OCI-LY1 (cell line): ENCODE data around the gene PRPF38A.

Source experiments
- H2AFZ ChIP-seq: fragments of 200-600 bp; sonication (generic), shearing (Covaris generic); 2 replicates; pipeline ENCODE4 v1.6.0; 2014; ENCODE audit warnings: antibody characterized with exemption, mild to moderate bottlenecking, low read length
- H3F3A ChIP-seq: fragments of 200-600 bp; sonication (generic), shearing (Covaris generic); 2 replicates; pipeline ENCODE4 v1.6.0; 2014; ENCODE audit warnings: mild to moderate bottlenecking, antibody characterized with exemption, low read length, moderate library complexity; ENCODE audit not compliant: insufficient read depth
- H3K27ac ChIP-seq: fragments of 200-600 bp; sonication (generic); 2 replicates; pipeline ENCODE4 v1.5.1; 2014; ENCODE audit warnings: low read length, mixed run types, mild to moderate bottlenecking, low read depth; ENCODE audit not compliant: poor library complexity, severe bottlenecking
- H3K27me3 ChIP-seq: fragments of 200-600 bp; sonication (generic); 2 replicates; pipeline ENCODE4 v1.6.0; 2014; ENCODE audit warnings: antibody characterized with exemption, mild to moderate bottlenecking, low read length, moderate library complexity; ENCODE audit not compliant: insufficient read depth
- H3K36me3 ChIP-seq: fragments of 200-600 bp; sonication (generic); 2 replicates; pipeline ENCODE4 v1.6.1; 2014; ENCODE audit warnings: mild to moderate bottlenecking, antibody characterized with exemption, low read length, moderate library complexity, mixed read lengths; ENCODE audit not compliant: insufficient read depth
- H3K4me1 ChIP-seq: fragments of 200-600 bp; sonication (generic); 2 replicates; pipeline ENCODE4 v1.5.1; 2014; ENCODE audit warnings: mild to moderate bottlenecking, low read length, moderate library complexity; ENCODE audit not compliant: insufficient read depth, severe bottlenecking
- H3K4me2 ChIP-seq: fragments of 200-600 bp; sonication (generic), shearing (Covaris generic); 2 replicates; pipeline ENCODE4 v1.6.1; 2014; ENCODE audit warnings: low read length
- H3K4me3 ChIP-seq: fragments of 200-600 bp; sonication (generic); 2 replicates; pipeline ENCODE4 v1.5.1; 2014; ENCODE audit warnings: low read length, low read depth, mild to moderate bottlenecking, mixed read lengths; ENCODE audit not compliant: poor library complexity, severe bottlenecking
- H3K79me2 ChIP-seq: fragments of 200-600 bp; shearing (Covaris generic); 2 replicates; pipeline ENCODE4 v1.6.1; 2016; ENCODE audit warnings: mixed run types, low read length, mixed read lengths; ENCODE audit not compliant: insufficient read depth
- H3K9ac ChIP-seq: fragments of 200-600 bp; sonication (generic), shearing (Covaris generic); 2 replicates; pipeline ENCODE4 v1.6.1; 2014; ENCODE audit warnings: mild to moderate bottlenecking, low read length, mixed read lengths
- H3K9me2 ChIP-seq: fragments of 200-600 bp; sonication (generic), shearing (Covaris generic); 2 replicates; pipeline ENCODE4 v1.6.1; 2014; ENCODE audit warnings: low read depth, mild to moderate bottlenecking, low read length, mixed read lengths
- H3K9me3 ChIP-seq: fragments of 200-600 bp; shearing (Covaris generic); 2 replicates; pipeline ENCODE4 v1.6.1; 2014; ENCODE audit warnings: low read length, mixed read lengths
- H4K20me1 ChIP-seq: fragments of 200-600 bp; sonication (generic), shearing (Covaris generic); 2 replicates; pipeline ENCODE4 v1.6.0; 2016; ENCODE audit warnings: mild to moderate bottlenecking, low read length; ENCODE audit not compliant: insufficient read depth
- EZH2 ChIP-seq: fragments of 200-600 bp; sonication (generic), shearing (Covaris generic); IDR thresholded peaks from 2 replicates; pipeline ENCODE4 v1.8.0; 2017; ENCODE audit warnings: borderline replicate concordance, mixed run types, mild to moderate bottlenecking, antibody characterized with exemption, low read length, moderate library complexity, mixed read lengths
- TF ChIP-seq, protein P1 (sequence below): fragments of 200-600 bp; sonication (generic), shearing (Covaris generic); IDR thresholded peaks from 2 replicates; pipeline ENCODE4 v1.5.1; 2017; ENCODE audit warnings: mild to moderate bottlenecking, antibody characterized with exemption, low read length, moderate library complexity, mixed read lengths

Gene PRPF38A

GRCh38 chr1:52400131-52400530 lies 4.3 kb upstream of the PRPF38A start:
- no peak overlapping the region for H3K27ac ChIP-seq
- no peaks in the 10 kb centered on the region for H3K9me2 ChIP-seq
- H3K9ac ChIP-seq = no peak overlapping the region
- H4K20me1 ChIP-seq = no peaks in the 10 kb centered on the region
- no peak overlapping the region for H2AFZ ChIP-seq
- H3K4me2 ChIP-seq = no peak overlapping the region
- peaks cover 25% of the 10 kb centered on the region for H3K79me2 ChIP-seq
- no peaks in the 10 kb centered on the region for H3K27me3 ChIP-seq
- H3K36me3 ChIP-seq = peaks cover 63% of the 10 kb centered on the region
- peaks cover 16% of the 10 kb centered on the region for H3K4me1 ChIP-seq
- no peaks in the 10 kb centered on the region for H3K9me3 ChIP-seq
- H3F3A ChIP-seq = no peaks in the 10 kb centered on the region
- H3K4me3 ChIP-seq = no peak overlapping the region
- TF ChIP-seq, protein P1, sequence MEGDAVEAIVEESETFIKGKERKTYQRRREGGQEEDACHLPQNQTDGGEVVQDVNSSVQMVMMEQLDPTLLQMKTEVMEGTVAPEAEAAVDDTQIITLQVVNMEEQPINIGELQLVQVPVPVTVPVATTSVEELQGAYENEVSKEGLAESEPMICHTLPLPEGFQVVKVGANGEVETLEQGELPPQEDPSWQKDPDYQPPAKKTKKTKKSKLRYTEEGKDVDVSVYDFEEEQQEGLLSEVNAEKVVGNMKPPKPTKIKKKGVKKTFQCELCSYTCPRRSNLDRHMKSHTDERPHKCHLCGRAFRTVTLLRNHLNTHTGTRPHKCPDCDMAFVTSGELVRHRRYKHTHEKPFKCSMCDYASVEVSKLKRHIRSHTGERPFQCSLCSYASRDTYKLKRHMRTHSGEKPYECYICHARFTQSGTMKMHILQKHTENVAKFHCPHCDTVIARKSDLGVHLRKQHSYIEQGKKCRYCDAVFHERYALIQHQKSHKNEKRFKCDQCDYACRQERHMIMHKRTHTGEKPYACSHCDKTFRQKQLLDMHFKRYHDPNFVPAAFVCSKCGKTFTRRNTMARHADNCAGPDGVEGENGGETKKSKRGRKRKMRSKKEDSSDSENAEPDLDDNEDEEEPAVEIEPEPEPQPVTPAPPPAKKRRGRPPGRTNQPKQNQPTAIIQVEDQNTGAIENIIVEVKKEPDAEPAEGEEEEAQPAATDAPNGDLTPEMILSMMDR = no peak
- TF ChIP-seq EZH2 = no peak

GRCh38 chr1:52402860-52403240 lies 1.6 kb upstream of the PRPF38A start:
- TF ChIP-seq, protein P1 = no peak
- no peak for TF ChIP-seq EZH2
- Histone ChIP-seq H3K27ac (peak overlapping the region; percentile 86), H3K27me3 (no peaks in the 10 kb centered on the region), H3K4me3 (peak overlapping the region; percentile 97), H3K4me1 (peaks cover 30% of the 10 kb centered on the region), H3F3A (no peaks in the 10 kb centered on the region), H4K20me1 (no peaks in the 10 kb centered on the region), H3K4me2 (peak overlapping the region; percentile 97), H3K9ac (peak overlapping the region; percentile 99), H3K9me2 (no peaks in the 10 kb centered on the region), H3K9me3 (no peaks in the 10 kb centered on the region), H3K79me2 (peaks cover 42% of the 10 kb centered on the region), H3K36me3 (peaks cover 52% of the 10 kb centered on the region), H2AFZ (no peak overlapping the region)

DNA sequence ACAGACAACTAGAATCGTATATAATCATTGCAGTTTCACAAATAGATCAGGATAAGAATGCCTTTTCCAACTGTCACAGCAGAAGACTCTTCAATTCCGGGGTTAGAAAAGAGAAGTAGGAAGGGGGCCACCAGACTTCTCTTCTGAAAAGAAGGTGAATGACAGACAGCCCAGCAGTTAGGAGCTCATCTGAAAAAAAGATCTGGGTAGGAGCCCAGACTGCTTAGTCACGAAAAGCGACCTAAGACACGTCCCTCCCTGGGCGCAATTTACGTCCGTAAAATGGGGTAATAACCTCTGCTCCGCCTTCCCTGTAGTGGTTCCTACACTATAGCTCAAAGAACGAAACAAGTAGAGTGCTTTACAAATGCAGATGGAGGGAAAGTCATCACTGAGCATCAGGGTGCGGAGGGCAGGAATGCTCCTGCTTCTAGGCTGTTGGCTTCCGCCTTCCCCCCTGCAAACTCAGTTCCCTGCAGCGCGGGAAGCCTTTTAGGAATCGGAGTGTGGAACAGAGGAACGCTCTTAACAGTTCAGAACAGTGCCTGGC lies 761 bp upstream of the PRPF38A start:
- H3K9me2 ChIP-seq = no peaks in the 10 kb centered on the region
- H3F3A ChIP-seq = no peaks in the 10 kb centered on the region
- H4K20me1 ChIP-seq = no peaks in the 10 kb centered on the region
- H3K9ac ChIP-seq = peak overlapping the region; percentile 99
- H3K27ac ChIP-seq = peak overlapping the region; percentile 86
- no peak for TF ChIP-seq EZH2
- TF ChIP-seq, protein P1 = no peak
- peaks cover 42% of the 10 kb centered on the region for H3K79me2 ChIP-seq
- peaks cover 30% of the 10 kb centered on the region for H3K4me1 ChIP-seq
- peak overlapping the region; percentile 12; the same call in 1 of the 2 replicates for H2AFZ ChIP-seq
- no peaks in the 10 kb centered on the region for H3K9me3 ChIP-seq
- peaks cover 56% of the 10 kb centered on the region for H3K36me3 ChIP-seq
- no peaks in the 10 kb centered on the region for H3K27me3 ChIP-seq
- H3K4me3 ChIP-seq = peak overlapping the region; percentile 97
- H3K4me2 ChIP-seq = peak overlapping the region; percentile 97
